Panc1 (cell line): ENCODE measurements around the gene FARP1. TPM values are rescaled to one million over a fixed set of nuclear protein-coding genes. Genes with fewer than 3 reads are reported as not detected.

Source experiments
- ATAC-seq: fragments of 200-7000 bp; cut with Tn5 transposase; 2 replicates; pipeline ENCODE4 v1.9.1; 2020; ENCODE audit warnings: mild to moderate bottlenecking, moderate library complexity
- BruUV-seq: library from RNA; stranded (reverse); fragments of 400-500 nt; replicated peaks from 2 replicates; lab custom pipeline; 2021; lab: Mats Ljungman, UMichigan
- CTCF ChIA-PET: fragments of 300-600 bp; sonication (Branson Sonifier 250); formaldehyde crosslinking; loops from one replicate; lab custom pipeline; 2022; ENCODE audit warnings: antibody characterized with exemption; lab: Charles Lee
- POLR2A ChIA-PET: fragments of 300-600 bp; sonication (Branson Sonifier 250); formaldehyde crosslinking; loops from one replicate; lab custom pipeline; 2022; ENCODE audit warnings: antibody characterized with exemption; lab: Charles Lee
- DNase-seq: peaks from one replicate; pipeline ENCODE4 v3.0.0-alpha.2; 2010; ENCODE audit warnings: low read depth, low spot score
- H3K27ac ChIP-seq: 2 replicates; pipeline ENCODE4 v1.5.1; 2011; ENCODE audit warnings: mild to moderate bottlenecking, low read length, inconsistent platforms
- H3K27me3 ChIP-seq: fragments of 200-500 bp; sonication (Bioruptor generic); 2 replicates; pipeline ENCODE4 v1.6.0; 2014; ENCODE audit warnings: low read length, inconsistent platforms; ENCODE audit not compliant: control insufficient read depth, insufficient read depth
- H3K36me3 ChIP-seq: fragments of 200-500 bp; sonication (Bioruptor generic); 2 replicates; pipeline ENCODE4 v1.5.1; 2014; ENCODE audit warnings: inconsistent platforms, mild to moderate bottlenecking, low read length, moderate library complexity; ENCODE audit not compliant: control insufficient read depth, insufficient read depth
- H3K4me1 ChIP-seq: 2 replicates; pipeline ENCODE4 v1.5.1; 2011; ENCODE audit warnings: inconsistent platforms, mild to moderate bottlenecking, low read length, moderate library complexity; ENCODE audit not compliant: control insufficient read depth, insufficient read depth
- H3K4me3 ChIP-seq, 2 experiments: 2 replicates each; pipeline ENCODE4 v1.5.1; 2011 to 2012; ENCODE audit warnings: low read depth in 2 of 2, low read length in 2 of 2, mild to moderate bottlenecking in 2 of 2, inconsistent platforms in 1 of 2, moderate library complexity in 1 of 2
- H3K9me3 ChIP-seq: fragments of 200-500 bp; sonication (Bioruptor generic); 2 replicates; pipeline ENCODE4 v1.5.1; 2014; ENCODE audit warnings: low read depth, mild to moderate bottlenecking, inconsistent platforms, low read length, moderate library complexity; ENCODE audit not compliant: control insufficient read depth, insufficient read depth
- POLR2AphosphoS5 ChIP-seq: IDR thresholded peaks from 2 replicates; pipeline ENCODE4 v1.6.1; 2012; ENCODE audit warnings: mild to moderate bottlenecking, low read depth, low read length, moderate library complexity
- REST ChIP-seq, 2 experiments: IDR thresholded peaks; 2 replicates each; pipeline ENCODE4 v1.6.1; 2011 to 2012; ENCODE audit warnings: low read depth in 2 of 2, control low read depth in 1 of 2, low read length in 1 of 2, mild to moderate bottlenecking in 1 of 2, moderate library complexity in 1 of 2; ENCODE audit not compliant: insufficient read depth in 1 of 2
- SIN3A ChIP-seq: IDR thresholded peaks from 2 replicates; pipeline ENCODE4 v1.6.1; 2012; ENCODE audit warnings: low read depth, mild to moderate bottlenecking, low read length, moderate library complexity, borderline replicate concordance; ENCODE audit not compliant: insufficient read depth
- TCF7L2 ChIP-seq: IDR thresholded peaks from 2 replicates; pipeline ENCODE4 v1.6.1; 2011; ENCODE audit warnings: mild to moderate bottlenecking, low read depth, low read length, inconsistent platforms
- in situ Hi-C: cut with HindIII; loops from 2 replicates; pipeline ENCODE4 v1.10.0; 2016; ENCODE audit warnings: low sequenced_read_pairs, low pct_unique_long_range_greater_than_20kb
- intact Hi-C: fragments of 100-400 bp; cut with micrococcal nuclease; formaldehyde crosslinking; loops from one replicate; pipeline ENCODE4 v1.10.0; 2022; ENCODE audit not compliant: unreplicated experiment
- total RNA-seq: library from RNA; stranded (reverse); gene quantifications from one replicate; pipeline ENCODE4 v1.2.1, GENCODE V29; 2021; ENCODE audit not compliant: unreplicated experiment
- TF ChIP-seq, protein P1 (sequence below): fragments of 450-650 bp; IDR thresholded peaks from 2 replicates; pipeline ENCODE4 v1.5.1; 2017; ENCODE audit warnings: mild to moderate bottlenecking

FARP1 gene
- total RNA-seq, 1 experiment from 2014 or later, result 61.9 TPM

DNA sequence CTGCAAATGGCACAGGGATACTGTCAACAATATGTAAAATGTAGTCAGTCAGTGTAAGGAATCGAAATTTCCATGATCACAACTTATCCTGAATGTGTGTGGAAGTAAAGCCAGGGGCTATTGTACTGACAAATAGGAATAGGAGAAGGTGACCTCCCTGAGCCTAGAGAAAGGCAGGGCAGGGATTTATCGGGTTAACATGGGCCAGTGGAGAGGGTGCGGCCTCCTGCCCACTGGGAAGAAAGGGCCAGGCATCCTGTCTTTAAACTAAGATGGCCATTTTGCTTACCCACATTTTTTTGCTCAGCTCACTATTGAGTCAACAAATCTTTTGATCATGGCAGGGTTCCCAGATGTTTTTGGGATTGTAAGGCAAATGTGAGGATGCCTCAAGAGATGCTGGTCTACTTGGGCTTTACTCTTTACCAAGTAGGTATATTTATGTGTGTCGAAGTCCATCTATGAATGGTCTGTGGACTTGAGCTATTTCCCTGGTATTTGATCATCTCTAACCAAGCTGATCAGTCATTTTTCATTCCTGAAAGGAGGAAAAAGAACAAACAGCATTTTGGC lies 150.8 kb downstream of the FARP1 start:
- Histone ChIP-seq H3K9me3 (no peaks in the 10 kb centered on the region), H3K36me3 (no peaks in the 10 kb centered on the region), H3K27me3 (no peaks in the 10 kb centered on the region), H3K4me1 (no peaks in the 10 kb centered on the region; the same call in 1 of the 2 replicates), H3K4me3 (no peak overlapping the region), H3K27ac (no peak overlapping the region)
- no peak for DNase-seq
- ChIA-PET CTCF (no interaction called here), POLR2A (no interaction called here)
- in situ Hi-C loops, result no loop called here
- no peak for TF ChIP-seq TCF7L2
- TF ChIP-seq REST (IDR thresholded peaks at IDR 0.05; ENCODE audit: insufficient read depth in 1 of 2, low read depth in 2 of 2, low read length in 1 of 2), result no peak
- TF ChIP-seq, protein P1, sequence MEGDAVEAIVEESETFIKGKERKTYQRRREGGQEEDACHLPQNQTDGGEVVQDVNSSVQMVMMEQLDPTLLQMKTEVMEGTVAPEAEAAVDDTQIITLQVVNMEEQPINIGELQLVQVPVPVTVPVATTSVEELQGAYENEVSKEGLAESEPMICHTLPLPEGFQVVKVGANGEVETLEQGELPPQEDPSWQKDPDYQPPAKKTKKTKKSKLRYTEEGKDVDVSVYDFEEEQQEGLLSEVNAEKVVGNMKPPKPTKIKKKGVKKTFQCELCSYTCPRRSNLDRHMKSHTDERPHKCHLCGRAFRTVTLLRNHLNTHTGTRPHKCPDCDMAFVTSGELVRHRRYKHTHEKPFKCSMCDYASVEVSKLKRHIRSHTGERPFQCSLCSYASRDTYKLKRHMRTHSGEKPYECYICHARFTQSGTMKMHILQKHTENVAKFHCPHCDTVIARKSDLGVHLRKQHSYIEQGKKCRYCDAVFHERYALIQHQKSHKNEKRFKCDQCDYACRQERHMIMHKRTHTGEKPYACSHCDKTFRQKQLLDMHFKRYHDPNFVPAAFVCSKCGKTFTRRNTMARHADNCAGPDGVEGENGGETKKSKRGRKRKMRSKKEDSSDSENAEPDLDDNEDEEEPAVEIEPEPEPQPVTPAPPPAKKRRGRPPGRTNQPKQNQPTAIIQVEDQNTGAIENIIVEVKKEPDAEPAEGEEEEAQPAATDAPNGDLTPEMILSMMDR, result no peak
- no peak for TF ChIP-seq POLR2AphosphoS5
- TF ChIP-seq SIN3A, result no peak
- intact Hi-C loops, result no loop called here
- no TSS peak for BruUV-seq
- ATAC-seq, result no peak

DNA sequence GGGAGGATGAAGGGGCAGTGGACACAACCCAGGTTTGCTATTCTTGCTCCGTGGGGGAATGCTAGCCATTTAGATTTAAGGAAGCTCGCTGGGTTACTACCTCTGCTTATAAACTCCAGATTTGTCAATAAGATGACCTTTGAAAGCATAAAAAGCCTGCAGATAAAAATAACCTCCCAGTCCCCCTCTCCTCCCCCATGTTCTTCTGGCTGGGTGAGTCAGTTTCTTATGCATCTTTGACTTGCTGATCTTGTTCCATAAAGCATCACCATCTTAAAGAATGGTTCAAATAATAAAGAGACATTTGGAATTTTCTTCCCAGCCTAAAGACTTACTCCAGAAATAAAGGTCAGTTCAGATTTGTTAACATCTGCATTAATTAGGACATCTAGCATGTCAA lies 152.5 kb downstream of the FARP1 start:
- in situ Hi-C loops, result no loop called here
- ChIA-PET POLR2A (no interaction called here), CTCF (no interaction called here)
- Histone ChIP-seq H3K9me3 (no peaks in the 10 kb centered on the region), H3K36me3 (no peaks in the 10 kb centered on the region), H3K4me1 (peaks cover under 1% of the 10 kb centered on the region; the same call in 1 of the 2 replicates), H3K27ac (no peak overlapping the region), H3K27me3 (no peaks in the 10 kb centered on the region), H3K4me3 (no peak overlapping the region)
- TF ChIP-seq, protein P1, result no peak
- TF ChIP-seq TCF7L2, result no peak
- intact Hi-C loops, result no loop called here
- ATAC-seq, result no peak
- BruUV-seq, result no TSS peak
- DNase-seq, result no peak
